Chondrocyte (in vitro differentiated cells): ENCODE measurements around the gene NRXN2. TPM values are rescaled to one million over a fixed set of nuclear protein-coding genes. Genes with fewer than 3 reads are reported as not detected.

Experiments
- DNase-seq: peaks from one replicate; pipeline ENCODE4 v3.0.0; 2021; ENCODE audit warnings: mixed read lengths, low spot score
- H3K27ac Mint-ChIP-seq: one replicate; pipeline ENCODE4 v1.8.0; 2021; ENCODE audit warnings: mild to moderate bottlenecking, moderate library complexity, mixed read lengths; ENCODE audit not compliant: unreplicated experiment
- H3K27me3 Mint-ChIP-seq: 2 replicates; pipeline ENCODE4 v1.8.0; 2021; ENCODE audit warnings: low read depth, mixed read lengths
- H3K36me3 Mint-ChIP-seq: 2 replicates; pipeline ENCODE4 v1.8.0; 2021; ENCODE audit warnings: low read depth, mixed read lengths
- H3K4me1 Mint-ChIP-seq: 2 replicates; pipeline ENCODE4 v1.8.0; 2021; ENCODE audit warnings: low read depth, mild to moderate bottlenecking, mixed read lengths
- H3K4me3 Mint-ChIP-seq: one replicate; pipeline ENCODE4 v1.8.0; 2021; ENCODE audit warnings: mild to moderate bottlenecking, moderate library complexity, mixed read lengths; ENCODE audit not compliant: unreplicated experiment
- H3K9me3 Mint-ChIP-seq: 2 replicates; pipeline ENCODE4 v1.8.0; 2021; ENCODE audit warnings: low read depth, mixed read lengths
- CTCF ChIP-seq: fragments of 200-600 bp; sonication (generic); IDR thresholded peaks from 2 replicates; pipeline ENCODE4 v1.5.0; 2021; ENCODE audit warnings: antibody characterized with exemption, mild to moderate bottlenecking, moderate library complexity
- total RNA-seq: library from RNA; stranded (reverse); gene quantifications from 3 replicates; pipeline ENCODE4 v1.2.1, GENCODE V29; 2021

The NRXN2 gene
- total RNA-seq, 1 donor from 2014 or later = 1.8 TPM

- H3K4me1 Mint-ChIP-seq = peaks cover 3% of the 10 kb centered on the region
- no peak for TF ChIP-seq CTCF
- DNase-seq = no peak
- H3K4me3 Mint-ChIP-seq = no peak overlapping the region
- H3K27me3 Mint-ChIP-seq = peaks cover 32% of the 10 kb centered on the region
- H3K9me3 Mint-ChIP-seq = no peaks in the 10 kb centered on the region
- H3K27ac Mint-ChIP-seq = no peak overlapping the region
- no peaks in the 10 kb centered on the region for H3K36me3 Mint-ChIP-seq
Observed at GRCh38 chr11:64642871-64643255, 80.1 kb downstream of the NRXN2 start.

GRCh38 chr11:64642418-64642735 is 80.6 kb downstream of the NRXN2 start:
- no peak overlapping the region for H3K27ac Mint-ChIP-seq
- H3K27me3 Mint-ChIP-seq = peaks cover 36% of the 10 kb centered on the region
- no peaks in the 10 kb centered on the region for H3K36me3 Mint-ChIP-seq
- peaks cover 7% of the 10 kb centered on the region for H3K4me1 Mint-ChIP-seq
- H3K9me3 Mint-ChIP-seq = no peaks in the 10 kb centered on the region
- no peak for DNase-seq
- no peak overlapping the region for H3K4me3 Mint-ChIP-seq
- no peak for TF ChIP-seq CTCF

GRCh38 chr11:64641596-64642417 is 81.2 kb downstream of the NRXN2 start:
- peaks cover 36% of the 10 kb centered on the region for H3K27me3 Mint-ChIP-seq
- no peak overlapping the region for H3K4me3 Mint-ChIP-seq
- H3K36me3 Mint-ChIP-seq = no peaks in the 10 kb centered on the region
- TF ChIP-seq CTCF = no peak
- peaks cover 7% of the 10 kb centered on the region for H3K4me1 Mint-ChIP-seq
- H3K9me3 Mint-ChIP-seq = no peaks in the 10 kb centered on the region
- DNase-seq = no peak
- no peak overlapping the region for H3K27ac Mint-ChIP-seq

- H3K27me3 Mint-ChIP-seq = peaks cover 21% of the 10 kb centered on the region
- H3K27ac Mint-ChIP-seq = no peak overlapping the region
- TF ChIP-seq CTCF = no peak
- DNase-seq = no peak
- H3K36me3 Mint-ChIP-seq = peaks cover 2% of the 10 kb centered on the region
- no peaks in the 10 kb centered on the region for H3K9me3 Mint-ChIP-seq
- peaks cover 7% of the 10 kb centered on the region for H3K4me1 Mint-ChIP-seq
- no peak overlapping the region for H3K4me3 Mint-ChIP-seq
Observed at GRCh38 chr11:64639885-64640284, 83.1 kb downstream of the NRXN2 start.

- H3K27ac Mint-ChIP-seq = no peak overlapping the region
- no peak for TF ChIP-seq CTCF
- peaks cover 5% of the 10 kb centered on the region for H3K4me1 Mint-ChIP-seq
- H3K36me3 Mint-ChIP-seq = peaks cover 4% of the 10 kb centered on the region
- DNase-seq = no peak
- no peaks in the 10 kb centered on the region for H3K9me3 Mint-ChIP-seq
- H3K27me3 Mint-ChIP-seq = peaks cover 14% of the 10 kb centered on the region
- no peak overlapping the region for H3K4me3 Mint-ChIP-seq
Observed at GRCh38 chr11:64638829-64639228, 84.2 kb downstream of the NRXN2 start.
